Esophagus squamous epithelium (tissue), 5 donors: ENCODE data around the gene ABCF3. TPM values are rescaled to one million over a fixed set of nuclear protein-coding genes. Genes with fewer than 3 reads are reported as not detected.
A peak's percentile ranks its signal among the peaks of the same experiment; 100 is the strongest.

Experiments
- DNase-seq: peaks from one replicate; lab custom pipeline; 2025; lab: John Stamatoyannopoulos, UW
- H3K27ac ChIP-seq, 4 donors: fragments of 200-600 bp; sonication (generic); one replicate each; pipeline ENCODE4 v1.5.1; 2016 to 2019; ENCODE audit warnings: mild to moderate bottlenecking in 1 of 4
- H3K27me3 ChIP-seq, 4 donors: fragments of 200-600 bp; sonication (generic); 1 replicate in 3 of 4; 2 replicates in 1 of 4; pipeline versions ENCODE4 v1.5.1 to v1.6.0; 2017 to 2021; ENCODE audit warnings: antibody characterized with exemption in 1 of 4
- H3K36me3 ChIP-seq, 3 donors: fragments of 200-600 bp; sonication (generic); one replicate each; pipeline ENCODE4 v1.5.1; 2016 to 2019
- H3K4me1 ChIP-seq, 3 donors: fragments of 200-600 bp; sonication (generic); one replicate each; pipeline ENCODE4 v1.5.1; 2017 to 2019
- H3K4me3 ChIP-seq, 4 donors: fragments of 200-600 bp; sonication (generic); 1 replicate in 3 of 4; 2 replicates in 1 of 4; pipeline ENCODE4 v1.5.1; 2016 to 2019; ENCODE audit warnings: mild to moderate bottlenecking in 2 of 4, moderate library complexity in 1 of 4
- H3K9me3 ChIP-seq, 3 donors: fragments of 200-600 bp; sonication (generic); one replicate each; pipeline ENCODE4 v1.5.1; 2016 to 2019
- POLR2A ChIP-seq, 4 donors: fragments of 450-650 bp; IDR thresholded peaks; one replicate each; pipeline ENCODE4 v1.6.1; 2017; ENCODE audit warnings: antibody characterized with exemption in 4 of 4, mild to moderate bottlenecking in 4 of 4, moderate library complexity in 3 of 4
- WGBS, 2 donors: methylation state at CpG; one replicate each; pipeline ENCODE4 v1.1.5; 2018; 5-methylcytosine and 5-hydroxymethylcytosine counted together
- intact Hi-C: fragments of 100-400 bp; cut with DNase I; formaldehyde crosslinking; loops from one replicate; pipeline ENCODE4 v1.15.0; 2022
- total RNA-seq, 4 donors: library from RNA; depleted of rRNA; stranded (reverse); fragments of >200 nt; gene quantifications; one replicate each; pipeline ENCODE4 v1.1.0, GENCODE V29; 2016
- TF ChIP-seq, protein P1 (sequence below), 6 experiments: fragments of 450-650 bp in 4 of 6; fragments of 200-600 bp in 2 of 6; sonication (generic) in 2 of 6; IDR thresholded peaks; one replicate each; pipeline ENCODE4 v1.5.1; 2016 to 2019; ENCODE audit warnings: antibody characterized with exemption in 6 of 6, mild to moderate bottlenecking in 4 of 6, moderate library complexity in 4 of 6
- donor health status: DM: yes; HTN: yes; CAD: no.

Gene ABCF3
- total RNA-seq, 4 donors from 2014 or later = 31.4 to 63.1 (median 40.5) TPM

DNA sequence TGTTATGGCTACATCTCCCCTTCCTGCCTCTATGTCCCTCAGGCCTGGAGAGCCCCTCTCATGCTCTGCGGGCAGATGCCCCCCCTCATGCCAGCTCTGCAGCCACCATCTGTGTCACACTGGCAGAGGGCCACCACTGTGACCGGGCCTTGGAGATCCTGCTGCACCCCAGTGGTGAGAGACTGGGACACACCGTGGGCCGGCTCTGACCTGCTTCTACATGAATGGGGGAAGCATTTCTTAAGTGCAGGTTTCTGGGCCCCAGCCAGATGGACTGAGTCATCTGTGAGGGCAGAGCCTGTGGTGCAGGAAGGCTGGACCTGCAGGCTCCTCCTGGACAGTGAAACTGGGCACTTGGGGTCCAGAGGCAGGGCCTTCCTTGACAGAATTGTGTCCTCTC lies 48.2 kb downstream of the ABCF3 start:
- intact Hi-C loops = no loop called here

DNA sequence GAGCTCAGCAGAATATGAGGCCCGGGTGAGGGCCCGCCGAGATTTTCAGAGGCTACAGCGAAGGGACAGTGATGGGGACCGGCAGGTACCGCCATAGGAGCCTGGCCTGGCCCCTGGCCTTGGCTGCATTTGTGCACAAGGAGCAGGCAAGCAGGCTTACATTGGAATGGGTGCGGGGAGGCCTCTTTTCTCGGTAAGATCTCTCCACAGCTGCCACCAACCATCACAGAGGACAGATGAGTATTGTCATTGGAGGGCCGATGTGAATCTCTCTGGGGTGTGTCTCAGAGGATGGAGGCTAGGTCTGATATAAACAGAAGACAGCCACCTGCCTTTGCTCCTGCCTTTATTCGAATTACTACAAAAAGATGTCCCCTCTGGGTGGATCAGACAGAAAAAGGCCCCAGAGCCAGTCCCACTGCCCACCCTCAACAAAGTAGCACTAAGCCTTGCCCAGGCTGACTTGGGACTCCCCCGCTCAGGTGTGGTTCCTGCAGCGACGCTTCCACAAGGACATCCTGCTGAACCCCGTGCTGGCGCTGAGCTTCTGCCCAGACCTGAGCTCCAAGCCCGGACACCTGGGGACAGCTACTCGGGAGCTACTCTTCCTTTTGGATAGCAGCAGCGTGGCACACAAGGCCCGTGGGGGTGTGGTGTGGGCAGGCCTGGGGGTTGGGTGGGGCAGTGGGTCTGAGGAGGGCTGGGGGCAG lies 48.8 kb downstream of the ABCF3 start:
- 60 to 93% methylated on average over 2 to 5 of the region's 19 CpGs for WGBS, 2 donors
- H3K4me1 ChIP-seq = peaks cover 6 to 23% (median 10%) of the 10 kb centered on the region in 3 donors
- peaks cover 6 to 84% (median 11%) of the 10 kb centered on the region in 4 donors for H3K27me3 ChIP-seq
- no peak overlapping the region for H3K27ac ChIP-seq
- DNase-seq = no peak
- no peaks in the 10 kb centered on the region for H3K36me3 ChIP-seq
- intact Hi-C loops = no loop called here
- H3K9me3 ChIP-seq = no peaks in the 10 kb centered on the region
- TF ChIP-seq, protein P1, sequence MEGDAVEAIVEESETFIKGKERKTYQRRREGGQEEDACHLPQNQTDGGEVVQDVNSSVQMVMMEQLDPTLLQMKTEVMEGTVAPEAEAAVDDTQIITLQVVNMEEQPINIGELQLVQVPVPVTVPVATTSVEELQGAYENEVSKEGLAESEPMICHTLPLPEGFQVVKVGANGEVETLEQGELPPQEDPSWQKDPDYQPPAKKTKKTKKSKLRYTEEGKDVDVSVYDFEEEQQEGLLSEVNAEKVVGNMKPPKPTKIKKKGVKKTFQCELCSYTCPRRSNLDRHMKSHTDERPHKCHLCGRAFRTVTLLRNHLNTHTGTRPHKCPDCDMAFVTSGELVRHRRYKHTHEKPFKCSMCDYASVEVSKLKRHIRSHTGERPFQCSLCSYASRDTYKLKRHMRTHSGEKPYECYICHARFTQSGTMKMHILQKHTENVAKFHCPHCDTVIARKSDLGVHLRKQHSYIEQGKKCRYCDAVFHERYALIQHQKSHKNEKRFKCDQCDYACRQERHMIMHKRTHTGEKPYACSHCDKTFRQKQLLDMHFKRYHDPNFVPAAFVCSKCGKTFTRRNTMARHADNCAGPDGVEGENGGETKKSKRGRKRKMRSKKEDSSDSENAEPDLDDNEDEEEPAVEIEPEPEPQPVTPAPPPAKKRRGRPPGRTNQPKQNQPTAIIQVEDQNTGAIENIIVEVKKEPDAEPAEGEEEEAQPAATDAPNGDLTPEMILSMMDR (IDR thresholded peaks at IDR 0.05) = no peak
- TF ChIP-seq POLR2A (IDR thresholded peaks at IDR 0.05) = no peak
- no peak overlapping the region for H3K4me3 ChIP-seq

More for the DNA sequence above, 48.2 kb downstream of the ABCF3 start:
- TF ChIP-seq POLR2A (IDR thresholded peaks at IDR 0.05) = no peak
- TF ChIP-seq, protein P1 (IDR thresholded peaks at IDR 0.05) = peak in 3 of 6 experiments; percentile 11 to 35 (median 20)
- Histone ChIP-seq H3K4me3 (no peak overlapping the region), H3K4me1 (peaks cover 9 to 29% (median 16%) of the 10 kb centered on the region in 3 donors), H3K36me3 (no peaks in the 10 kb centered on the region), H3K27me3 (peaks cover 7 to 84% (median 13%) of the 10 kb centered on the region in 4 donors), H3K27ac (no peak overlapping the region), H3K9me3 (no peaks in the 10 kb centered on the region)
- 9 to 36% methylated on average over 3 to 4 of the region's 4 CpGs for WGBS, 2 donors
- DNase-seq = no peak

DNA sequence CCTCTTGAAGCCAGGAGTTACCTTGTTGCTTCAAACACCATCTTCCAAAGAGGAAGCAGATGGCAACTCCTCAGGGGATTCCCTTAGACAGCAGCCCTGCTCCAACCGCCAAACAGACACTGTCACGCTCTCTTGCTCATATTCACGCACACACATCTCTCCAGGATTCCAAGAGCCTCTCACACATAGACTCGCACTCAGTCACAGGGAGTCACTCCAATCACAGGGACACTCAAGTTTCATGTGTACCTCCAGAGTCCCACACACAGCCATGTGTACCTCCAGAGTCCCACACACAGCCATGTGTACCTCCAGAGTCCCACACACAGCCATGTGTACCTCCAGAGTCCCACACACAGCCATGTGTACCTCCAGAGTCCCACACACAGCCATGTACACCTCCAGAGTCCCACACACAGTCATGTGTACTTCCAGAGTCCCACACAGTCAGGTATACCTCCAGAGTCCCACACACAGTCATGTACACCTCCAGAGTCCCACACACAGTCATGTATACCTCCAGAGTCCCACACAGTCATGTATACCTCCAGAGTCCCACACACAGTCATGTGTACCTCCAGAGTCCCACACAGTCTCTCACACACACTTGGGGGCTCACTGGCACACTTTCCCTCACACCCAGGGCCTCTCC lies 49.5 kb downstream of the ABCF3 start:
- peaks cover 0 to 81% (median 5%) of the 10 kb centered on the region in 4 donors for H3K27me3 ChIP-seq
- no peak for DNase-seq
- no peak overlapping the region for H3K4me3 ChIP-seq
- peaks cover 0 to 16% (median 3%) of the 10 kb centered on the region in 3 donors for H3K4me1 ChIP-seq
- H3K36me3 ChIP-seq = no peaks in the 10 kb centered on the region
- TF ChIP-seq, protein P1 (IDR thresholded peaks at IDR 0.05) = no peak
- TF ChIP-seq POLR2A (IDR thresholded peaks at IDR 0.05) = no peak
- intact Hi-C loops = no loop called here
- WGBS, 2 donors = 70 to 83% methylated on average over 4 of the region's 4 CpGs
- H3K27ac ChIP-seq = no peak overlapping the region
- H3K9me3 ChIP-seq = no peaks in the 10 kb centered on the region

DNA sequence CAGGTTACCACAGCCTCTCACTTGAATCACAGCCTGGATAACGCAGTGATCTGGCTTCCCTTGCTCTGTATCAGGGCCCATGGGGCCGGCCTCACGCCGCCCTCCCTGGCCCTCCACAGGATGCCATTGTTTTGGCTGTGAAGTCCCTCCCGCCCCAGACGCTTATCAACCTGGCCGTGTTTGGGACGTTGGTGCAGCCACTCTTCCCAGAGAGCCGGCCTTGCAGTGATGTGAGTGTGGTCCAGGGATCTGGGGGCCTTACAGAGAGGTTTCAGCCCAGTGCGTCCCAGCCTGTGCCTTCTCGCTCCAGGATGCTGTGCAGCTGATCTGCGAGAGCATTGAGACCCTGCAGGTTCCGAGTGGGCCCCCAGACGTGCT lies 50.0 kb downstream of the ABCF3 start:
- no peak overlapping the region for H3K27ac ChIP-seq
- intact Hi-C loops = no loop called here
- WGBS, 2 donors = 58 to 76% methylated on average over 6 to 8 of the region's 14 CpGs
- no peaks in the 10 kb centered on the region for H3K36me3 ChIP-seq
- no peaks in the 10 kb centered on the region for H3K9me3 ChIP-seq
- H3K4me3 ChIP-seq = no peak overlapping the region
- DNase-seq = no peak
- TF ChIP-seq, protein P1 (IDR thresholded peaks at IDR 0.05) = no peak
- no peak for TF ChIP-seq POLR2A (IDR thresholded peaks at IDR 0.05)
- H3K27me3 ChIP-seq = peaks cover 0 to 75% (median 3%) of the 10 kb centered on the region in 4 donors
- H3K4me1 ChIP-seq = peaks cover 0 to 14% (median 0%) of the 10 kb centered on the region in 3 donors

DNA sequence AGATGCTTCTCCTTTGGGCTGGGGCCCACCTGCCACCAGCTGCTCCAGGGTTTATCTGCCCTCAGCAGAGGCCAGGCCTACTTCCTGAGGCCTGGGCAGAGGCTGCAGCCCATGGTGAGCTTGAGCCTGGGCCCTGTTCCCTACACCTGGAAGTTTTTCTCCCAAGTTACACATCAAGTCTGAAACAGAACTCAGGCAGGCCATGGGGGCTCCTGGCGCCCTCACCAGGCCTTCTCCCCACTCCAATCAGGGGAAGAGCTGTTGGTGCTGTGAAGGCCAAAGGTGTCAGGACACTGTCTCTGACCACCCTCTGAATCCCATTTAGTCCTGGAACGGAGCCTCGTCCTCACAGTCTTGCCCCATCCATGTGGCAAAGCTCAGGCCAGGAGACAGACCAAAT lies 50.6 kb downstream of the ABCF3 start:
- intact Hi-C loops = no loop called here
- Histone ChIP-seq H3K27me3 (peaks cover 0 to 69% (median 2%) of the 10 kb centered on the region in 4 donors), H3K4me3 (no peak overlapping the region), H3K9me3 (no peaks in the 10 kb centered on the region), H3K27ac (no peak overlapping the region), H3K36me3 (no peaks in the 10 kb centered on the region), H3K4me1 (peaks cover 0 to 18% (median 6%) of the 10 kb centered on the region in 3 donors)
- TF ChIP-seq, protein P1 (IDR thresholded peaks at IDR 0.05) = no peak
- TF ChIP-seq POLR2A (IDR thresholded peaks at IDR 0.05) = no peak
- WGBS, 2 donors = 79% methylated on average over 3 of the region's 3 CpGs; no CpG with 5 or more reads in 1 of the 2 donors
- DNase-seq = no peak
